Measurements from ENCODE around the gene CHAD. TPM values are rescaled to one million over a fixed set of nuclear protein-coding genes. Genes with fewer than 3 reads are reported as not detected.

CHAD gene
- total RNA-seq, 1 donor from 2014 or later = 0.12 TPM

DNA sequence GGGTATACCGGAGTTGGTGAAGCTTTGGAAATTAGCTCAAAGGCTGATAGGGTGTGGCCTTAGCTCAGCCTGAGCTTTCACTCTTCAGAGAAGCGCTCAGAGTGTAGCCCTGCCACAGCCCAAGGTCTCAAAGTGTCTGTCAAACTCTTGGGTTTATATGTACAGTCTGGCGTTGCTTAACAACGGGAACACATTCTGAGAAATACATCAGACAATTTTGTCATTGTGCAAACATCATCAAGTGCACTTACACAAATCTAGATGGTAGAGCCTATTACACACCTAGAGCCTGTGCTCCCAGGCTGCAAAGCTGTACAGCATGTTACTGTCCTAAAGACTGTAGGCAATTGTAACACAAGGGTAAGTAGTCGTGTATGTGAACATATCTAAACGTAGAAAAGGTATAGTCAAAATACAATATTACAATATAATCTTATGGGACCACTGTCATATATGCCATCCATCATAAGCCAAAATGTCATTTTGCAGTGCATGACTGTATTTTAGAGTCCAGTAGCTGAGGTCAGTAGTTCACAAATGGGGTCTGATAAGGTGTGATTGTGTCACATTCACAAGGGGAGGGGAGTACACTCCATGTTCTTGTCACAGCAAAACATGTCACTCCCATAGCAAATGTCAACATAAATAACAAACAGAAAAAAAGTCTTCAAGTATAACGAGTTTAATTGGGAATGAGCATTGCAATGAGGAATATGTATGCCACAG, 20.6 kb downstream of the CHAD start:
- H3K9me3 Mint-ChIP-seq (ENCODE audit: low read depth) = no peaks in the 10 kb centered on the region
- peaks cover 2% of the 10 kb centered on the region for H3K36me3 Mint-ChIP-seq (ENCODE audit: low read depth)
- no peak overlapping the region for H3K4me3 Mint-ChIP-seq (ENCODE audit: unreplicated experiment)
- no peak for DNase-seq (ENCODE audit: low spot score)
- TF ChIP-seq, protein P1, sequence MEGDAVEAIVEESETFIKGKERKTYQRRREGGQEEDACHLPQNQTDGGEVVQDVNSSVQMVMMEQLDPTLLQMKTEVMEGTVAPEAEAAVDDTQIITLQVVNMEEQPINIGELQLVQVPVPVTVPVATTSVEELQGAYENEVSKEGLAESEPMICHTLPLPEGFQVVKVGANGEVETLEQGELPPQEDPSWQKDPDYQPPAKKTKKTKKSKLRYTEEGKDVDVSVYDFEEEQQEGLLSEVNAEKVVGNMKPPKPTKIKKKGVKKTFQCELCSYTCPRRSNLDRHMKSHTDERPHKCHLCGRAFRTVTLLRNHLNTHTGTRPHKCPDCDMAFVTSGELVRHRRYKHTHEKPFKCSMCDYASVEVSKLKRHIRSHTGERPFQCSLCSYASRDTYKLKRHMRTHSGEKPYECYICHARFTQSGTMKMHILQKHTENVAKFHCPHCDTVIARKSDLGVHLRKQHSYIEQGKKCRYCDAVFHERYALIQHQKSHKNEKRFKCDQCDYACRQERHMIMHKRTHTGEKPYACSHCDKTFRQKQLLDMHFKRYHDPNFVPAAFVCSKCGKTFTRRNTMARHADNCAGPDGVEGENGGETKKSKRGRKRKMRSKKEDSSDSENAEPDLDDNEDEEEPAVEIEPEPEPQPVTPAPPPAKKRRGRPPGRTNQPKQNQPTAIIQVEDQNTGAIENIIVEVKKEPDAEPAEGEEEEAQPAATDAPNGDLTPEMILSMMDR (IDR thresholded peaks at IDR 0.05) = no peak
- H3K4me1 Mint-ChIP-seq (ENCODE audit: low read depth) = peaks cover 9% of the 10 kb centered on the region
- H3K27ac Mint-ChIP-seq (ENCODE audit: unreplicated experiment) = no peak overlapping the region
- H3K27me3 Mint-ChIP-seq (ENCODE audit: low read depth) = no peaks in the 10 kb centered on the region

DNA sequence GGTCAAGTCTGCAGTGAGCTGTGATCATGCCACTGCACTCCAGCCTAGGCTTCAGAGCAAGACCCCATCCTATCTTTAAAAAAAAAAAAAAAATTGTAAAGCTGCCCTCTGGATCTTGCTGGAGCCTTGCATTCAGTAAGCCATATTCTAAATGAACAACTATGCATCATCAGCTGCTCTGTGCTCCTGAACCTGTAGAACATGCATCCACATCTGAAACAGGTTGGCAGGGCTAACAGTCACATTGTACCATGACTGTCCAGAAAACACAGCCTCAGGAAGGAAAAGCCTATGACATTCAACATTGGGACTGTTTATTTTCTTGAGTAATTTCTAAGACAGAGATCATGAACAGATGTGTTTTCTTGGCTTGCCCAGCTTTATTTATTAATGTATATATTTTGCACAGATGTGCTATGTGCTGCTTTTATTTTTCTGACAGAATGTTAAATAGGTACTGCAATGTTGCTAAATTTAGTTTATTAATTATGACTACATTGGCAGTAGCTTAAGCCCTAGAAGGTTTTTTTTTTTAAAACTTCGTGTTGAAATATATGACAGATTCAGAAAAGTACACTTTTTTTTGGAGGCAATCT, 22.9 kb downstream of the CHAD start:
- no peaks in the 10 kb centered on the region for H3K9me3 Mint-ChIP-seq (ENCODE audit: low read depth)
- DNase-seq (ENCODE audit: low spot score) = no peak
- H3K4me1 Mint-ChIP-seq (ENCODE audit: low read depth) = peaks cover 10% of the 10 kb centered on the region
- TF ChIP-seq, protein P1 (IDR thresholded peaks at IDR 0.05) = no peak
- peaks cover 2% of the 10 kb centered on the region for H3K36me3 Mint-ChIP-seq (ENCODE audit: low read depth)
- H3K27me3 Mint-ChIP-seq (ENCODE audit: low read depth) = no peaks in the 10 kb centered on the region
- no peak overlapping the region for H3K4me3 Mint-ChIP-seq (ENCODE audit: unreplicated experiment)
- H3K27ac Mint-ChIP-seq (ENCODE audit: unreplicated experiment) = no peak overlapping the region

GRCh38 chr17:50444841-50445715, 23.6 kb downstream of the CHAD start:
- H3K27ac Mint-ChIP-seq (ENCODE audit: unreplicated experiment) = no peak overlapping the region
- no peaks in the 10 kb centered on the region for H3K9me3 Mint-ChIP-seq (ENCODE audit: low read depth)
- H3K4me3 Mint-ChIP-seq (ENCODE audit: unreplicated experiment) = no peak overlapping the region
- H3K27me3 Mint-ChIP-seq (ENCODE audit: low read depth) = no peaks in the 10 kb centered on the region
- H3K4me1 Mint-ChIP-seq (ENCODE audit: low read depth) = peaks cover 10% of the 10 kb centered on the region
- DNase-seq (ENCODE audit: low spot score) = no peak
- TF ChIP-seq, protein P1 (IDR thresholded peaks at IDR 0.05) = no peak
- H3K36me3 Mint-ChIP-seq (ENCODE audit: low read depth) = no peaks in the 10 kb centered on the region

DNA sequence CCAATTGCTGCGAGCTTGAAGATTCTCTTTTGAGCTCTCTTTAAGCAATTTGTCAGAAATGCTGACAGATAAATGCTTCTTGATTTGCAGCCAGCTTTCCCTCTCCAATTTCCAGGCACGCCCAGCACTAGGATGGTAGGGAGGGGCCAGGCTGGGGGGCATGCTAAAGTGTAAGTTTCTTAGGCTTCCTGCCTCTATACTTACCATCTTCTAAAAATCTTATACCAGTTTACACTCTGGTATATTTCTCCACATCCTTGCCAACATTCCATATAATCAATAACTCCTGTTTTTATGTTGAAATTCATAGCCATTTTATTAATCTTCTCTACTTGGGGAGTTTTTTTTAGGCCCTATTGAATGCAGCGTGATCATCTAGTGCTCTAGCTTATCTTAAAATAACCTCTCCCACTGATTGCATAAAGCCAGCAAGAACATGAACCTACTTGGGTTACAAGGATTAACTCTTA, 25.1 kb downstream of the CHAD start:
- TF ChIP-seq, protein P1 (IDR thresholded peaks at IDR 0.05) = no peak
- no peaks in the 10 kb centered on the region for H3K36me3 Mint-ChIP-seq (ENCODE audit: low read depth)
- H3K4me1 Mint-ChIP-seq (ENCODE audit: low read depth) = peaks cover 10% of the 10 kb centered on the region
- H3K9me3 Mint-ChIP-seq (ENCODE audit: low read depth) = no peaks in the 10 kb centered on the region
- H3K4me3 Mint-ChIP-seq (ENCODE audit: unreplicated experiment) = no peak overlapping the region
- DNase-seq (ENCODE audit: low spot score) = no peak
- no peaks in the 10 kb centered on the region for H3K27me3 Mint-ChIP-seq (ENCODE audit: low read depth)
- no peak overlapping the region for H3K27ac Mint-ChIP-seq (ENCODE audit: unreplicated experiment)
